HEK293 (cell line): ENCODE data around the gene ASXL3.

Experiments used
- CTCF ChIA-PET: fragments of 350-600 bp; formaldehyde crosslinking; extraction: SDS; loops from one replicate; lab custom pipeline; 2021; ENCODE audit warnings: antibody characterized with exemption; lab: Yijun Ruan, JAX
- POLR2A ChIA-PET: fragments of 300-600 bp; formaldehyde crosslinking; extraction: SDS; loops from one replicate; lab custom pipeline; 2020; ENCODE audit warnings: antibody characterized with exemption, inconsistent platforms; lab: Yijun Ruan, JAX
- H3K27ac ChIP-seq: fragments of 200-500 bp; sonication (Bioruptor generic); 2 replicates; pipeline ENCODE4 v1.5.1; 2014; ENCODE audit warnings: low read depth, low read length, control low read depth, inconsistent platforms; ENCODE audit errors: extremely low read depth
- H3K36me3 ChIP-seq, 2 experiments: fragments of 200-500 bp in 1 of 2; sonication (Bioruptor generic) in 1 of 2; 1 replicate in 1 of 2; 2 replicates in 1 of 2; pipeline ENCODE4 v1.5.1; 2014 to 2017; ENCODE audit warnings: inconsistent platforms in 2 of 2, low read length in 2 of 2; ENCODE audit not compliant: control insufficient read depth in 2 of 2, insufficient read depth in 1 of 2
- H3K4me1 ChIP-seq: fragments of 200-500 bp; sonication (Bioruptor generic); 2 replicates; pipeline ENCODE4 v1.5.1; 2014; ENCODE audit warnings: mild to moderate bottlenecking, low read length, inconsistent platforms; ENCODE audit not compliant: control insufficient read depth, insufficient read depth
- H3K4me3 ChIP-seq: 2 replicates; pipeline ENCODE4 v1.5.1; 2011; ENCODE audit warnings: low read depth, mild to moderate bottlenecking, control low read depth, low read length, moderate library complexity
- H3K9me3 ChIP-seq: fragments of 200-500 bp; sonication (Bioruptor generic); 2 replicates; pipeline ENCODE4 v1.5.1; 2014; ENCODE audit warnings: low read depth, low read length, inconsistent platforms; ENCODE audit not compliant: control insufficient read depth, insufficient read depth
- BCL11B ChIP-seq: fragments of 450-650 bp; formaldehyde crosslinking; IDR thresholded peaks from 2 replicates; pipeline ENCODE4 v1.5.1; 2016; ENCODE audit warnings: low read depth, missing biosample characterization, missing genetic modification characterization
- GFI1B ChIP-seq: fragments of 450-650 bp; formaldehyde crosslinking; IDR thresholded peaks from 2 replicates; pipeline ENCODE4 v1.5.1; 2016; ENCODE audit warnings: missing biosample characterization, missing genetic modification characterization
- GLI4 ChIP-seq: fragments of 450-650 bp; formaldehyde crosslinking; IDR thresholded peaks from 2 replicates; pipeline ENCODE4 v1.5.1; 2016; ENCODE audit warnings: missing biosample characterization, missing genetic modification characterization
- GLIS1 ChIP-seq: fragments of 450-650 bp; formaldehyde crosslinking; IDR thresholded peaks from 2 replicates; pipeline ENCODE4 v1.5.1; 2016; ENCODE audit warnings: missing biosample characterization, missing genetic modification characterization
- OSR2 ChIP-seq: fragments of 450-650 bp; formaldehyde crosslinking; IDR thresholded peaks from 2 replicates; pipeline ENCODE4 v1.5.1; 2016; ENCODE audit warnings: missing biosample characterization, missing genetic modification characterization
- SCRT2 ChIP-seq: fragments of 450-650 bp; formaldehyde crosslinking; IDR thresholded peaks from 2 replicates; pipeline ENCODE4 v1.5.1; 2016; ENCODE audit warnings: missing biosample characterization, missing genetic modification characterization
- SP2 ChIP-seq: fragments of 450-650 bp; formaldehyde crosslinking; IDR thresholded peaks from 2 replicates; pipeline ENCODE4 v1.5.1; 2016; ENCODE audit warnings: missing biosample characterization, missing genetic modification characterization
- SP7 ChIP-seq: fragments of 450-650 bp; formaldehyde crosslinking; IDR thresholded peaks from 2 replicates; pipeline ENCODE4 v1.5.1; 2016; ENCODE audit warnings: missing biosample characterization, missing genetic modification characterization
- TRIM28 ChIP-seq: IDR thresholded peaks from 2 replicates; pipeline ENCODE4 v1.6.1; 2011; ENCODE audit warnings: low read length, control low read depth, borderline replicate concordance
- ZBTB21 ChIP-seq: fragments of 450-650 bp; formaldehyde crosslinking; IDR thresholded peaks from 2 replicates; pipeline ENCODE4 v1.5.1; 2017; ENCODE audit warnings: missing biosample characterization, missing genetic modification characterization
- ZFP69B ChIP-seq: fragments of 450-650 bp; formaldehyde crosslinking; IDR thresholded peaks from 2 replicates; pipeline ENCODE4 v1.5.1; 2016; ENCODE audit warnings: missing biosample characterization, missing genetic modification characterization
- ZNF302 ChIP-seq: fragments of 450-650 bp; formaldehyde crosslinking; IDR thresholded peaks from 2 replicates; pipeline ENCODE4 v1.5.1; 2016; ENCODE audit warnings: missing biosample characterization, missing genetic modification characterization, low read depth
- ZNF311 ChIP-seq: fragments of 450-650 bp; formaldehyde crosslinking; IDR thresholded peaks from 2 replicates; pipeline ENCODE4 v1.5.1; 2017; ENCODE audit warnings: missing biosample characterization, missing genetic modification characterization, borderline replicate concordance
- ZNF324 ChIP-seq: fragments of 450-650 bp; formaldehyde crosslinking; IDR thresholded peaks from 2 replicates; pipeline ENCODE4 v1.5.1; 2016; ENCODE audit warnings: missing biosample characterization, missing genetic modification characterization
- ZNF521 ChIP-seq: fragments of 450-650 bp; formaldehyde crosslinking; IDR thresholded peaks from 2 replicates; pipeline ENCODE4 v1.5.1; 2017; ENCODE audit warnings: missing biosample characterization, mild to moderate bottlenecking, missing genetic modification characterization
- ZNF571 ChIP-seq: fragments of 450-650 bp; formaldehyde crosslinking; IDR thresholded peaks from 2 replicates; pipeline ENCODE4 v1.5.0; 2017; ENCODE audit warnings: missing biosample characterization, missing genetic modification characterization
- ZNF610 ChIP-seq: fragments of 450-650 bp; formaldehyde crosslinking; IDR thresholded peaks from 2 replicates; pipeline ENCODE4 v1.5.1; 2016; ENCODE audit warnings: missing biosample characterization, missing genetic modification characterization, borderline replicate concordance
- ZNF654 ChIP-seq: fragments of 450-650 bp; formaldehyde crosslinking; IDR thresholded peaks from 2 replicates; pipeline ENCODE4 v1.5.1; 2016; ENCODE audit warnings: low read depth, missing biosample characterization, missing genetic modification characterization
- ZNF660 ChIP-seq: fragments of 450-650 bp; IDR thresholded peaks from 2 replicates; pipeline ENCODE4 v1.5.1; 2018; ENCODE audit warnings: missing biosample characterization, mild to moderate bottlenecking, missing genetic modification characterization
- ZNF664 ChIP-seq: fragments of 450-650 bp; formaldehyde crosslinking; IDR thresholded peaks from 2 replicates; pipeline ENCODE4 v1.5.1; 2016; ENCODE audit warnings: missing biosample characterization, missing genetic modification characterization
- ZNF747 ChIP-seq: fragments of 450-650 bp; formaldehyde crosslinking; IDR thresholded peaks from 2 replicates; pipeline ENCODE4 v1.5.1; 2016; ENCODE audit warnings: missing biosample characterization, missing genetic modification characterization
- ZNF777 ChIP-seq: fragments of 450-650 bp; formaldehyde crosslinking; IDR thresholded peaks from 2 replicates; pipeline ENCODE4 v1.5.1; 2017; ENCODE audit warnings: missing biosample characterization, missing genetic modification characterization, borderline replicate concordance
- ZXDB ChIP-seq: fragments of 450-650 bp; formaldehyde crosslinking; IDR thresholded peaks from 2 replicates; pipeline ENCODE4 v1.5.1; 2016; ENCODE audit warnings: missing biosample characterization, missing genetic modification characterization
- TF ChIP-seq, protein P1 (sequence below): fragments of 450-650 bp; formaldehyde crosslinking; IDR thresholded peaks from 2 replicates; pipeline ENCODE4 v1.5.1; 2016; ENCODE audit warnings: missing biosample characterization, missing genetic modification characterization
- TF ChIP-seq, protein P2 (sequence below): fragments of 450-650 bp; IDR thresholded peaks from 2 replicates; pipeline ENCODE4 v1.5.1; 2018; ENCODE audit warnings: missing biosample characterization, mild to moderate bottlenecking, missing genetic modification characterization
- TF ChIP-seq, protein P3 (sequence below): fragments of 450-650 bp; formaldehyde crosslinking; IDR thresholded peaks from 2 replicates; pipeline ENCODE4 v1.5.1; 2016; ENCODE audit warnings: missing biosample characterization, missing genetic modification characterization
- TF ChIP-seq, protein P4 (sequence below): fragments of 450-650 bp; formaldehyde crosslinking; conservative IDR thresholded peaks from 2 replicates; pipeline ENCODE4 v1.5.1; 2016; ENCODE audit warnings: low read depth, missing biosample characterization, missing genetic modification characterization

Gene ASXL3

DNA sequence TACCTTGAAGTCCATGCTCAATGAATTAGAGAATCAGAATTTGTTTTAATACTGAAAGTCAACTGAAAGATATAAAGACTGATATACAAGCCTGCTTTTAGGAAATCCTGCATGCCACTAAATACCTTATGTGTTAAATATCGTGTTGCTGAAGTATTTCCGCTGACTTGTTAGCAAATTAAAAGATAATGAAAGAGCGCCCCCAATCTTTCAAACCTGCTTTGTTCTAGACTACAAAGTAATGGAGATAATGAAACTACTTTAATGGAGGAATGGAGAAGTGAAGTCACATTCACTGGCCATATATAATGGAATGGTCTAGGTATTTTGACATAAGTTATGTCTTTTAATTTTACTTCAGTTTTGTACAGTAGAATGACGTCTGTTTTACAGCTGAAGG, 95.7 kb downstream of the ASXL3 start:
- TF ChIP-seq ZNF654 (tag by site-specific recombination) (0 out of 2 replicates have a peak, but pooled peaks have one; percentile 17), ZNF660 (no peak)
- Histone ChIP-seq H3K9me3 (no peaks in the 10 kb centered on the region), H3K36me3 (no peaks in the 10 kb centered on the region), H3K4me3 (no peak overlapping the region), H3K4me1 (peaks cover 27% of the 10 kb centered on the region), H3K27ac (no peak overlapping the region)
- POLR2A ChIA-PET = no interaction called here
- CTCF ChIA-PET = interaction anchor here (0.7 to 1.1 kb wide), 3 partner anchors 24 to 459 kb away, joined by 3 to 6 read pairs (median 4); no protein-coding TSS in a partner anchor

DNA sequence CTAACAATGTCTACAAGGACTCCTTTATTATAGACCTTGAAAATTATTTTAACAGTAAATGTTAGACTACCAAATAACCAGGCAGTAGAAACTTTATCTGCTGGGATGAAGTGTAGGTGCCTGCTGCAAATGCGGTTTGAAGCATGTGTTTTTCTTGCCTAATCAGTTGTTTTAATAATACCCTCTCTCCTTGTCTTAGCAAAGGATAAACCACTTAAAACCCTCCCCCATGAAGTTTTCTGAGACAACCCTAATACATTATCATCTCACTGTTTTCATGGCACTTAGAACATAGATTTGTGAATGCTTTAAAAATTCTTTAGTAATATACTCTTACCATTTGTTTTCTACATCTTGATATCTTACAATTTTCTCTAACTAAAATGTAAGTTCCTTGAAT, 98.6 kb downstream of the ASXL3 start:
- H3K36me3 ChIP-seq = no peaks in the 10 kb centered on the region
- peaks cover 13% of the 10 kb centered on the region for H3K4me1 ChIP-seq
- ChIA-PET POLR2A (no interaction called here), CTCF (no interaction called here)
- no peak overlapping the region for H3K27ac ChIP-seq
- TF ChIP-seq ZXDB (tag by site-specific recombination) (no peak), ZNF571 (tag by site-specific recombination) (no peak), ZNF521 (tag by site-specific recombination) (no peak), GLIS1 (tag by site-specific recombination) (peak; percentile 50), ZNF664 (no peak), SP2 (tag by site-specific recombination) (no peak), GLI4 (no peak), ZFP69B (tag by site-specific recombination) (no peak), GFI1B (tag by site-specific recombination) (no peak), ZNF302 (tag by site-specific recombination) (no peak), TRIM28 (peak; percentile 43; the same call in 1 of the 2 replicates), SP7 (tag by site-specific recombination) (peak; percentile 65; the same call in 1 of the 2 replicates), ZNF777 (tag by site-specific recombination) (no peak), ZNF324 (no peak)
- TF ChIP-seq, protein P1, sequence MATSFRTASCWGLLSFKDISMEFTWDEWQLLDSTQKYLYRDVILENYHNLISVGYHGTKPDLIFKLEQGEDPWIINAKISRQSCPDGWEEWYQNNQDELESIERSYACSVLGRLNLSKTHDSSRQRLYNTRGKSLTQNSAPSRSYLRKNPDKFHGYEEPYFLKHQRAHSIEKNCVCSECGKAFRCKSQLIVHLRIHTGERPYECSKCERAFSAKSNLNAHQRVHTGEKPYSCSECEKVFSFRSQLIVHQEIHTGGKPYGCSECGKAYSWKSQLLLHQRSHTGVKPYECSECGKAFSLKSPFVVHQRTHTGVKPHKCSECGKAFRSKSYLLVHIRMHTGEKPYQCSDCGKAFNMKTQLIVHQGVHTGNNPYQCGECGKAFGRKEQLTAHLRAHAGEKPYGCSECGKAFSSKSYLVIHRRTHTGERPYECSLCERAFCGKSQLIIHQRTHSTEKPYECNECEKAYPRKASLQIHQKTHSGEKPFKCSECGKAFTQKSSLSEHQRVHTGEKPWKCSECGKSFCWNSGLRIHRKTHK (tag by site-specific recombination) = no peak
- TF ChIP-seq, protein P2, sequence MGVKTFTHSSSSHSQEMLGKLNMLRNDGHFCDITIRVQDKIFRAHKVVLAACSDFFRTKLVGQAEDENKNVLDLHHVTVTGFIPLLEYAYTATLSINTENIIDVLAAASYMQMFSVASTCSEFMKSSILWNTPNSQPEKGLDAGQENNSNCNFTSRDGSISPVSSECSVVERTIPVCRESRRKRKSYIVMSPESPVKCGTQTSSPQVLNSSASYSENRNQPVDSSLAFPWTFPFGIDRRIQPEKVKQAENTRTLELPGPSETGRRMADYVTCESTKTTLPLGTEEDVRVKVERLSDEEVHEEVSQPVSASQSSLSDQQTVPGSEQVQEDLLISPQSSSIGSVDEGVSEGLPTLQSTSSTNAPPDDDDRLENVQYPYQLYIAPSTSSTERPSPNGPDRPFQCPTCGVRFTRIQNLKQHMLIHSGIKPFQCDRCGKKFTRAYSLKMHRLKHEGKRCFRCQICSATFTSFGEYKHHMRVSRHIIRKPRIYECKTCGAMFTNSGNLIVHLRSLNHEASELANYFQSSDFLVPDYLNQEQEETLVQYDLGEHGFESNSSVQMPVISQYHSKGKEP = no peak
- TF ChIP-seq, protein P3, sequence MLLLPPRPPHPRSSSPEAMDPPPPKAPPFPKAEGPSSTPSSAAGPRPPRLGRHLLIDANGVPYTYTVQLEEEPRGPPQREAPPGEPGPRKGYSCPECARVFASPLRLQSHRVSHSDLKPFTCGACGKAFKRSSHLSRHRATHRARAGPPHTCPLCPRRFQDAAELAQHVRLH (tag by site-specific recombination) = no peak
- no peaks in the 10 kb centered on the region for H3K9me3 ChIP-seq
- H3K4me3 ChIP-seq = no peak overlapping the region

DNA sequence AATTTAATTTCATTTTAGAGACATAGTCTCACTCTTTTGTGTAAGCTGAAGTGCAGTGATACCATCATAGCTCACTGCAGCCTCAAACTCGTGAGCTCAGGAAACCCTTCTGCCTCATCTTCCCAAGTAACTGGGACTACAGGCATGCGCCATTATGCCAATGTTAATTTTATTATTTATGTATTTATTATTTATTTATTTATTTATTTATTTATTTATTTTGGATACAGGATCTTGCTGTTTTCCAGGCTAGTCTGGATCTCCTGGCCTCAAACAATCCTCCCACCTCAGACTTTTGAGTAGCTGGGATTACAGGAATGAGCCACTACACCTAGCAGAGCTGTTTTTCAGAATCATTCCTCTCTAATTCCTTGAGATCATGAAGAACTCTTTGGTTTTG, 99.9 kb downstream of the ASXL3 start:
- Histone ChIP-seq H3K9me3 (no peaks in the 10 kb centered on the region), H3K4me3 (no peak overlapping the region), H3K36me3 (no peaks in the 10 kb centered on the region), H3K4me1 (peaks cover 3% of the 10 kb centered on the region; the same call in 1 of the 2 replicates), H3K27ac (no peak overlapping the region)
- CTCF ChIA-PET = no interaction called here
- POLR2A ChIA-PET = no interaction called here
- no peak for TF ChIP-seq OSR2 (tag by site-specific recombination)
- TF ChIP-seq ZNF747 = no peak
- TF ChIP-seq ZNF311 = no peak
- TF ChIP-seq ZNF610 (tag by site-specific recombination) = no peak
- no peak for TF ChIP-seq SCRT2 (tag by site-specific recombination)
- no peak for TF ChIP-seq BCL11B (tag by site-specific recombination)
- TF ChIP-seq ZBTB21 (tag by site-specific recombination) = no peak
- TF ChIP-seq, protein P4, sequence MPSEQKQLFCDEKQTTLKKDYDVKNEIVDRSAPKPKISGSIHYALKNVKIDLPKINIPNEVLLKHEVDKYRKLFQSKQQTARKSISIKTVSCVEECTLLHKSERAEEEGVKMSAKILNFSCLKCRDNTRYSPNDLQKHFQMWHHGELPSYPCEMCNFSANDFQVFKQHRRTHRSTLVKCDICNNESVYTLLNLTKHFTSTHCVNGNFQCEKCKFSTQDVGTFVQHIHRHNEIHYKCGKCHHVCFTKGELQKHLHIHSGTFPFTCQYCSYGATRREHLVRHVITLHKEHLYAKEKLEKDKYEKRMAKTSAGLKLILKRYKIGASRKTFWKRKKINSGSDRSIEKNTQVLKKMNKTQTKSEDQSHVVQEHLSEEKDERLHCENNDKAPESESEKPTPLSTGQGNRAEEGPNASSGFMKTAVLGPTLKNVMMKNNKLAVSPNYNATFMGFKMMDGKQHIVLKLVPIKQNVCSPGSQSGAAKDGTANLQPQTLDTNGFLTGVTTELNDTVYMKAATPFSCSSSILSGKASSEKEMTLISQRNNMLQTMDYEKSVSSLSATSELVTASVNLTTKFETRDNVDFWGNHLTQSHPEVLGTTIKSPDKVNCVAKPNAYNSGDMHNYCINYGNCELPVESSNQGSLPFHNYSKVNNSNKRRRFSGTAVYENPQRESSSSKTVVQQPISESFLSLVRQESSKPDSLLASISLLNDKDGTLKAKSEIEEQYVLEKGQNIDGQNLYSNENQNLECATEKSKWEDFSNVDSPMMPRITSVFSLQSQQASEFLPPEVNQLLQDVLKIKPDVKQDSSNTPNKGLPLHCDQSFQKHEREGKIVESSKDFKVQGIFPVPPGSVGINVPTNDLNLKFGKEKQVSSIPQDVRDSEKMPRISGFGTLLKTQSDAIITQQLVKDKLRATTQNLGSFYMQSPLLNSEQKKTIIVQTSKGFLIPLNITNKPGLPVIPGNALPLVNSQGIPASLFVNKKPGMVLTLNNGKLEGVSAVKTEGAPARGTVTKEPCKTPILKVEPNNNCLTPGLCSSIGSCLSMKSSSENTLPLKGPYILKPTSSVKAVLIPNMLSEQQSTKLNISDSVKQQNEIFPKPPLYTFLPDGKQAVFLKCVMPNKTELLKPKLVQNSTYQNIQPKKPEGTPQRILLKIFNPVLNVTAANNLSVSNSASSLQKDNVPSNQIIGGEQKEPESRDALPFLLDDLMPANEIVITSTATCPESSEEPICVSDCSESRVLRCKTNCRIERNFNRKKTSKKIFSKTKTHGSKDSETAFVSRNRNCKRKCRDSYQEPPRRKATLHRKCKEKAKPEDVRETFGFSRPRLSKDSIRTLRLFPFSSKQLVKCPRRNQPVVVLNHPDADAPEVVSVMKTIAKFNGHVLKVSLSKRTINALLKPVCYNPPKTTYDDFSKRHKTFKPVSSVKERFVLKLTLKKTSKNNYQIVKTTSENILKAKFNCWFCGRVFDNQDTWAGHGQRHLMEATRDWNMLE (tag by site-specific recombination) = peak; percentile 51; the same call in 1 of the 2 replicates
